Fibroblast of lung (primary cell): ENCODE results near the gene PPT1. TPM values are rescaled to one million over a fixed set of nuclear protein-coding genes. Genes with fewer than 3 reads are reported as not detected.

Experiments used
- DNase-seq, 2 donors: peaks; one replicate each; pipeline versions ENCODE4 v3.0.0 to v3.0.0-alpha.2; 2010; ENCODE audit warnings: low read depth in 2 of 2
- H2AFZ ChIP-seq: 2 replicates; pipeline ENCODE4 v1.5.1; 2012; ENCODE audit warnings: low read length, control low read depth, inconsistent platforms
- H3K27ac ChIP-seq: 2 replicates; pipeline ENCODE4 v1.5.1; 2011; ENCODE audit warnings: low read length, control low read depth; ENCODE audit not compliant: insufficient read depth
- H3K27me3 ChIP-seq: 2 replicates; pipeline ENCODE4 v1.5.1; 2011; ENCODE audit warnings: mild to moderate bottlenecking, low read length; ENCODE audit not compliant: control insufficient read depth, insufficient read depth
- H3K36me3 ChIP-seq: 2 replicates; pipeline ENCODE4 v1.5.1; 2011; ENCODE audit warnings: low read length; ENCODE audit not compliant: control insufficient read depth, insufficient read depth
- H3K4me1 ChIP-seq: 2 replicates; pipeline ENCODE4 v1.5.1; 2011; ENCODE audit warnings: low read length; ENCODE audit not compliant: control insufficient read depth, insufficient read depth; ENCODE audit errors: extremely low read depth
- H3K4me2 ChIP-seq: 2 replicates; pipeline ENCODE4 v1.5.1; 2011; ENCODE audit warnings: low read length, control low read depth; ENCODE audit not compliant: insufficient read depth; ENCODE audit errors: extremely low read depth
- H3K4me3 ChIP-seq, 4 experiments: fragments of 200-600 bp in 1 of 4; sonication (generic) in 1 of 4; replicated peaks in 1 of 4; 2 replicates each; pipeline ENCODE4 v1.5.1; 2011 to 2016; ENCODE audit warnings: low read length in 4 of 4, low read depth in 3 of 4, mild to moderate bottlenecking in 3 of 4, control low read depth in 2 of 4, inconsistent platforms in 1 of 4, mixed read lengths in 1 of 4; ENCODE audit not compliant: insufficient read depth in 1 of 4; ENCODE audit errors: control extremely low read depth in 1 of 4
- H3K79me2 ChIP-seq: 2 replicates; pipeline ENCODE4 v1.5.1; 2012; ENCODE audit warnings: mild to moderate bottlenecking, low read length, inconsistent platforms; ENCODE audit not compliant: control insufficient read depth, insufficient read depth
- H3K9ac ChIP-seq: 2 replicates; pipeline ENCODE4 v1.5.1; 2011; ENCODE audit warnings: mild to moderate bottlenecking, low read length, control low read depth; ENCODE audit not compliant: insufficient read depth
- H3K9me3 ChIP-seq: 2 replicates; pipeline ENCODE4 v1.5.1; 2012; ENCODE audit warnings: low read depth, low read length; ENCODE audit not compliant: control insufficient read depth, insufficient read depth
- H4K20me1 ChIP-seq: 2 replicates; pipeline ENCODE4 v1.5.1; 2011; ENCODE audit warnings: low read length; ENCODE audit not compliant: control insufficient read depth, insufficient read depth; ENCODE audit errors: extremely low read depth
- EZH2 ChIP-seq: IDR thresholded peaks from 2 replicates; pipeline ENCODE4 v1.5.1; 2012; ENCODE audit warnings: low read length, control low read depth, mild to moderate bottlenecking; ENCODE audit errors: missing control alignments
- polyA plus RNA-seq, 2 donors: library from polyadenylated mRNA; depleted of rRNA in 1 of 2; stranded (reverse) in 1 of 2; unstranded in 1 of 2; fragments of >200 nt; gene quantifications; 2 replicates each; pipeline ENCODE4 v1.2.1, GENCODE V29; 2011 to 2012; ENCODE audit warnings: missing spikeins in 1 of 2
- total RNA-seq: library from RNA; depleted of rRNA; stranded (reverse); fragments of >200 nt; gene quantifications from 2 replicates; pipeline ENCODE4 v1.2.1, GENCODE V29; 2014
- TF ChIP-seq, protein P1 (sequence below), 2 donors: IDR thresholded peaks in 1 of 2; conservative IDR thresholded peaks in 1 of 2; 1 replicate in 1 of 2; 2 replicates in 1 of 2; pipeline ENCODE4 v1.5.1; 2011 to 2012; ENCODE audit warnings: low read length in 2 of 2, control low read depth in 1 of 2, inconsistent platforms in 1 of 2, low read depth in 1 of 2, mild to moderate bottlenecking in 1 of 2

The PPT1 gene
- total and polyA plus RNA-seq, 2 donors (not counting 1 experiment from before 2014, with no cell fraction given): 41.0 to 81.1 TPM

DNA sequence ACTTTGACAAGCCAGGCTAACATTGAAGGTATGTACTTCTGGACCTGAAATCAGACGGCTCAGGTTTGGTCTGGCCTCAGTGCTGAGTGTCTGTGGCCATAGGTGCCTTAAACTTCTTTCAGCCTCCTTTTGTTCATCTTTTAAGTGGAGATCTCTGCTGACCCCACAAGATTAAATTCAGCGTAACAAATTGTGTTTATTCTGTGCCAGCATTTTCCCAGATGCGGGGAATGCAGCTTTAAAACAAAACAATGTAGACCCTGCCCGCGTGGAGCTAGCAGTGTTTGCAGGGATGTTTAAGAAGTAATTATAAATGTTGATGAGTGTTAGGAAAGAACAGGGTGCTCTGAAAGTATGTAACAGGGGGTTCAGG is 55.6 kb downstream of the PPT1 start:
- H3K9me3 ChIP-seq: no peaks in the 10 kb centered on the region
- peak overlapping the region; percentile 91 for H3K4me2 ChIP-seq
- peak overlapping the region; percentile 98 for H3K27ac ChIP-seq
- peaks cover 23% of the 10 kb centered on the region for H3K4me1 ChIP-seq
- peak overlapping the region; percentile 93 for H3K9ac ChIP-seq
- H3K79me2 ChIP-seq: peaks cover 58% of the 10 kb centered on the region
- no peaks in the 10 kb centered on the region for H4K20me1 ChIP-seq
- no peak for TF ChIP-seq EZH2
- TF ChIP-seq, protein P1, sequence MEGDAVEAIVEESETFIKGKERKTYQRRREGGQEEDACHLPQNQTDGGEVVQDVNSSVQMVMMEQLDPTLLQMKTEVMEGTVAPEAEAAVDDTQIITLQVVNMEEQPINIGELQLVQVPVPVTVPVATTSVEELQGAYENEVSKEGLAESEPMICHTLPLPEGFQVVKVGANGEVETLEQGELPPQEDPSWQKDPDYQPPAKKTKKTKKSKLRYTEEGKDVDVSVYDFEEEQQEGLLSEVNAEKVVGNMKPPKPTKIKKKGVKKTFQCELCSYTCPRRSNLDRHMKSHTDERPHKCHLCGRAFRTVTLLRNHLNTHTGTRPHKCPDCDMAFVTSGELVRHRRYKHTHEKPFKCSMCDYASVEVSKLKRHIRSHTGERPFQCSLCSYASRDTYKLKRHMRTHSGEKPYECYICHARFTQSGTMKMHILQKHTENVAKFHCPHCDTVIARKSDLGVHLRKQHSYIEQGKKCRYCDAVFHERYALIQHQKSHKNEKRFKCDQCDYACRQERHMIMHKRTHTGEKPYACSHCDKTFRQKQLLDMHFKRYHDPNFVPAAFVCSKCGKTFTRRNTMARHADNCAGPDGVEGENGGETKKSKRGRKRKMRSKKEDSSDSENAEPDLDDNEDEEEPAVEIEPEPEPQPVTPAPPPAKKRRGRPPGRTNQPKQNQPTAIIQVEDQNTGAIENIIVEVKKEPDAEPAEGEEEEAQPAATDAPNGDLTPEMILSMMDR (conservative IDR thresholded peaks at IDR 0.05 in 1 of 2, IDR thresholded peaks at IDR 0.05 in 1 of 2; ENCODE audit: low read depth in 1 of 2, low read length in 2 of 2): no peak
- no peak overlapping the region for H2AFZ ChIP-seq
- DNase-seq: no peak
- no peaks in the 10 kb centered on the region for H3K27me3 ChIP-seq
- peak overlapping the region; percentile 93 to 100 (median 98) for H3K4me3 ChIP-seq
- H3K36me3 ChIP-seq: no peaks in the 10 kb centered on the region

DNA sequence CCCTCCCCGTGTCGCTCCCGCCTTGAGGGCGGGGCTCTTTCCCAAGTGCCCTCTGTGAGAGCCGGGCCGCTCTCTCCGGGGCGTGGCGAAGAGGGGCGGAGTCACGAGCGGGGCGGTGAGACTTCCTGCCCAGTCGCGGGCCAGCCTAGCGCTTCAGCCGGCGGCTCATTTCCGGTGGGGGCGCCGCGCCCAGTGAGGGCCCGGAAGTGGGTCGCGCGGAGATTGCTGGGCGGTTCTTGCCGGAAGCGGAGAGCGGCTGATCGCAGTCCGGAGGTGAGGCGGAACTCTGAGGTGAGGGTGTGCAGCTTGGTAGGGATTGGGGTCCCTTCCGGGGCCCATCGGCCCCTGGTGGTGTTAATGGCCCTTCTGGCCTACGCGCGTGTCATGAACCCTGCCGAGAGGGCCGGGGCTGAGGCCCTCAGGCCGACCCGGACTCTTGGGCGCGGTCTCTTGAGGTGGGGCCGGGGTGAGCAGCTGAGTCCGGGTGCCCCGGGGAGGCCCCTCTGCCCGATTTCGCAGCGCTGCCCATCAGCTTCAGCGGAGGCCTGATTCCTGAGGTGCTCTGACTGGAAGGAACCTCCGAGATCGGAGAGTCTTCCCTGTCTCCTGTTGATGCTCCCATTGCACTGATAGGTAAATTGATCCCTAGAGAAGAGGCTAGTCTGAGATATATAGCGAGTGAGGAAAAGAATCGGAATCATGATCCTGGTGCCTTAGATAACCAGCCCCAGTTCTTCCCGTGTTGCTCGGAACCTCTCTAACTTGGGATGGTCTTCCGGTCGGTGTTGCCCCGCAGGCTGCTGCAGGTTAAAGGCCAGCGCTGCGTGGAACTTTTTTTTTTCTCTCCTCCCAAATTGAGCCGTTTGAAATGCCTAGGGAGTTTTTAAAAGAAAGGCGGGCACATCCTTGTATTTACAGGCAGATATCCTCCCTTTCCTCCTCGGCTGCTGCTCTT is 56.3 kb downstream of the PPT1 start, which contains the start of gene CAP1:
Gene CAP1 (plus strand): TSS at position 219 of the 955 bp plus-strand sequence. CDS start 18,618 bp downstream, outside the sequence.
- no peaks in the 10 kb centered on the region for H4K20me1 ChIP-seq
- peak; percentile 98 to 99 for DNase-seq
- peaks cover 52% of the 10 kb centered on the region for H3K79me2 ChIP-seq
- H3K9ac ChIP-seq: peak within 1 kb of the TSS; percentile 93
- no peaks in the 10 kb centered on the region for H3K27me3 ChIP-seq
- peak within 1 kb of the TSS; percentile 98 for H3K27ac ChIP-seq
- peak within 1 kb of the TSS; percentile 93 to 100 (median 98) for H3K4me3 ChIP-seq
- H3K9me3 ChIP-seq: no peaks in the 10 kb centered on the region
- H3K36me3 ChIP-seq: no peaks in the 10 kb centered on the region
- TF ChIP-seq, protein P1 (conservative IDR thresholded peaks at IDR 0.05 in 1 of 2, IDR thresholded peaks at IDR 0.05 in 1 of 2; ENCODE audit: low read depth in 1 of 2, low read length in 2 of 2): no peak
- TF ChIP-seq EZH2: no peak
- peak within 1 kb of the TSS; percentile 98 for H3K4me2 ChIP-seq
- peak within 1 kb of the TSS; percentile 56 for H2AFZ ChIP-seq
- peaks cover 27% of the 10 kb centered on the region for H3K4me1 ChIP-seq

DNA sequence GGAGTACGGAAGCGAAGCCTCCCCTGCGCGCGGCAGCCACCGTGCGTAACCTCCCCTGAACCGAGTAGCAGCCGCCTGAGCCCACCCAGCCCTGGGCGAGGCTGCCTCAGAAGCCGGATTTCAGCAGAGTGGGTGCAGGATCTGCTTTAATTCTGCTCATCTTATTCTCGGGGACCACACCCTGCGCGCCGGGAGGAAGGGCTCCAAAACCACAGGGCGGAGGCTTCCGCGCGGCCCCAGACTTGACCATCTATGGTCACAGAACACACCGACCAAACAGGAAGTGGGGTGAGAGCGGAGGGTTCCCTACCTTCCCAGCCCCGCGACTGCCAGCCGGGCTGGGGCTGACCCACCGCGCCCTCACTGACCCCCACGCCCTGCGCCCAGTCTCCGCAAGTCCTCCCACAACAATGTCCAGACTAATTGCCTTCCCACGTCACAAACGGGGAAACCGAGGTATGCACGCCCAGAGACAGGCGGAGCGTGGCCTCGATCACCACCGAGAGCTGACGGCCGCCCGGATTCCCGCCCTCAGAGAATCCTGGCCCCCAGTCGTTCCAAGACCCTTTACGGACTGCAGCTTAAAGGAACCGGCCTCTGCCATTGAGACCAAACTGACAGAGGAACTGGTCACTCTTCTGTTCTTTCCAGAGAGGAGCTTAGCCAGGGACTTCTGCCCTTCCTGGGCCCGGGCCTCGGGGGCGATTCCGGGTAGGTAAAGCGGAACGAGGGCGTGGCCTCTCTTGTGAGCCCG is 57.1 kb downstream of the PPT1 start:
- peak; percentile 90 to 92 for DNase-seq
- H3K4me2 ChIP-seq: peak overlapping the region; percentile 98

More for the DNA sequence above, 57.1 kb downstream of the PPT1 start:
- Histone ChIP-seq H3K9me3 (no peaks in the 10 kb centered on the region), H3K36me3 (no peaks in the 10 kb centered on the region), H2AFZ (peak overlapping the region; percentile 56), H3K79me2 (peaks cover 44% of the 10 kb centered on the region), H3K27me3 (no peaks in the 10 kb centered on the region), H3K27ac (peak overlapping the region; percentile 98), H3K4me3 (peak overlapping the region; percentile 63 to 99 (median 88)), H3K4me1 (peaks cover 27% of the 10 kb centered on the region), H3K9ac (peak overlapping the region; percentile 82), H4K20me1 (no peaks in the 10 kb centered on the region)
- TF ChIP-seq EZH2: no peak
- TF ChIP-seq, protein P1 (conservative IDR thresholded peaks at IDR 0.05 in 1 of 2, IDR thresholded peaks at IDR 0.05 in 1 of 2; ENCODE audit: low read depth in 1 of 2, low read length in 2 of 2): no peak
